ENCODE results near the gene WDPCP. TPM values are rescaled to one million over a fixed set of nuclear protein-coding genes. Genes with fewer than 3 reads are reported as not detected.
"Not testable (repeated sequence)": the region's sequence is repeated elsewhere in the genome, so short reads cannot be mapped to it uniquely, and the experiment has no call there.

The WDPCP gene
- total RNA-seq, 1 donor from 2014 or later = 12.4 TPM

- Mint-ChIP-seq H3K4me1 (ENCODE audit: unreplicated experiment) (no peaks in the 10 kb centered on the region), H3K36me3 (ENCODE audit: unreplicated experiment) (peaks cover 16% of the 10 kb centered on the region), H3K4me3 (ENCODE audit: unreplicated experiment) (no peak overlapping the region)
These were observed 215.7 kb downstream of the WDPCP start for GRCh38 chr2:63372549-63372948.

GRCh38 chr2:63369146-63369545, 219.1 kb downstream of the WDPCP start:
- Mint-ChIP-seq H3K36me3 (ENCODE audit: unreplicated experiment) (peaks cover 16% of the 10 kb centered on the region), H3K4me1 (ENCODE audit: unreplicated experiment) (no peaks in the 10 kb centered on the region), H3K27me3 (ENCODE audit: unreplicated experiment) (no peaks in the 10 kb centered on the region), H3K4me3 (ENCODE audit: unreplicated experiment) (no peak overlapping the region), H3K27ac (ENCODE audit: unreplicated experiment) (no peak overlapping the region), H3K9me3 (ENCODE audit: unreplicated experiment) (peaks cover 24% of the 10 kb centered on the region)
- no peak for TF ChIP-seq CTCF (IDR thresholded peaks at IDR 0.05)
- no peak for DNase-seq (ENCODE audit: extremely low spot score, unreplicated experiment)

More at GRCh38 chr2:63372549-63372948, 215.7 kb downstream of the WDPCP start:
- H3K27ac Mint-ChIP-seq (ENCODE audit: unreplicated experiment) = no peak overlapping the region
- H3K9me3 Mint-ChIP-seq (ENCODE audit: unreplicated experiment) = peaks cover 24% of the 10 kb centered on the region
- H3K27me3 Mint-ChIP-seq (ENCODE audit: unreplicated experiment) = no peaks in the 10 kb centered on the region
- no peak for TF ChIP-seq CTCF (IDR thresholded peaks at IDR 0.05)
- DNase-seq (ENCODE audit: extremely low spot score, unreplicated experiment) = no peak

- no peaks in the 10 kb centered on the region for H3K27me3 Mint-ChIP-seq (ENCODE audit: unreplicated experiment)
- H3K4me3 Mint-ChIP-seq (ENCODE audit: unreplicated experiment) = no peak overlapping the region
- H3K27ac Mint-ChIP-seq (ENCODE audit: unreplicated experiment) = no peak overlapping the region
- H3K36me3 Mint-ChIP-seq (ENCODE audit: unreplicated experiment) = peaks cover 2% of the 10 kb centered on the region
- DNase-seq (ENCODE audit: extremely low spot score, unreplicated experiment) = no peak
- peaks cover 5% of the 10 kb centered on the region for H3K9me3 Mint-ChIP-seq (ENCODE audit: unreplicated experiment)
- no peaks in the 10 kb centered on the region for H3K4me1 Mint-ChIP-seq (ENCODE audit: unreplicated experiment)
- TF ChIP-seq CTCF (IDR thresholded peaks at IDR 0.05) = no peak
These were observed 223.4 kb downstream of the WDPCP start for GRCh38 chr2:63364866-63365265.

GRCh38 chr2:63357722-63358121, 230.6 kb downstream of the WDPCP start:
- not testable (repeated sequence) for H3K27ac Mint-ChIP-seq (ENCODE audit: unreplicated experiment); H3K36me3 Mint-ChIP-seq (ENCODE audit: unreplicated experiment); H3K4me1 Mint-ChIP-seq (ENCODE audit: unreplicated experiment); DNase-seq (ENCODE audit: extremely low spot score, unreplicated experiment); H3K4me3 Mint-ChIP-seq (ENCODE audit: unreplicated experiment); H3K27me3 Mint-ChIP-seq (ENCODE audit: unreplicated experiment)
- peaks cover 24% of the 10 kb centered on the region for H3K9me3 Mint-ChIP-seq (ENCODE audit: unreplicated experiment)

GRCh38 chr2:63347361-63347760, 240.9 kb downstream of the WDPCP start:
- no peak for DNase-seq (ENCODE audit: extremely low spot score, unreplicated experiment)
- H3K9me3 Mint-ChIP-seq (ENCODE audit: unreplicated experiment) = peaks cover 27% of the 10 kb centered on the region
- no peaks in the 10 kb centered on the region for H3K4me1 Mint-ChIP-seq (ENCODE audit: unreplicated experiment)
- H3K4me3 Mint-ChIP-seq (ENCODE audit: unreplicated experiment) = no peak overlapping the region
- H3K36me3 Mint-ChIP-seq (ENCODE audit: unreplicated experiment) = peaks cover 22% of the 10 kb centered on the region
- H3K27me3 Mint-ChIP-seq (ENCODE audit: unreplicated experiment) = no peaks in the 10 kb centered on the region
- no peak for TF ChIP-seq CTCF (IDR thresholded peaks at IDR 0.05)
- H3K27ac Mint-ChIP-seq (ENCODE audit: unreplicated experiment) = no peak overlapping the region

- Mint-ChIP-seq H3K27me3 (ENCODE audit: unreplicated experiment) (no peaks in the 10 kb centered on the region), H3K36me3 (ENCODE audit: unreplicated experiment) (peaks cover 18% of the 10 kb centered on the region), H3K4me3 (ENCODE audit: unreplicated experiment) (no peak overlapping the region), H3K27ac (ENCODE audit: unreplicated experiment) (no peak overlapping the region), H3K9me3 (ENCODE audit: unreplicated experiment) (peaks cover 24% of the 10 kb centered on the region), H3K4me1 (ENCODE audit: unreplicated experiment) (no peaks in the 10 kb centered on the region)
- DNase-seq (ENCODE audit: extremely low spot score, unreplicated experiment) = no peak
- TF ChIP-seq CTCF (IDR thresholded peaks at IDR 0.05) = no peak
These were observed 241.9 kb downstream of the WDPCP start for GRCh38 chr2:63346411-63346810.

All from osteocyte (in vitro differentiated cells).